Activated naive CD8-positive, alpha-beta T cell treated with anti-CD3 and anti-CD28 coated beads, Interleukin-2, amount 10 ng/mL, durations not matched to agents 7 days and 5 days (primary cell): ENCODE results near the gene TCEA3. TPM values are rescaled to one million over a fixed set of nuclear protein-coding genes. Genes with fewer than 3 reads are reported as not detected.

Experiments
- ATAC-seq: fragments of 150-1000 bp; cut with Tn5 transposase; one replicate; pipeline ENCODE4 v1.10.0; 2021; ENCODE audit warnings: low read depth, moderate library complexity
- POLR2A ChIA-PET: fragments of 350-600 bp; sonication (Branson Sonifier 250); formaldehyde crosslinking; loops from one replicate; lab custom pipeline; 2021; ENCODE audit warnings: antibody characterized with exemption; lab: Charles Lee
- DNase-seq: peaks from one replicate; pipeline ENCODE4 v3.0.0; 2021
- H3K27ac Mint-ChIP-seq: one replicate; pipeline ENCODE4 v1.8.0; 2022; ENCODE audit warnings: mild to moderate bottlenecking, mixed read lengths
- H3K27me3 Mint-ChIP-seq: one replicate; pipeline ENCODE4 v1.8.0; 2022; ENCODE audit warnings: mild to moderate bottlenecking, moderate library complexity, mixed read lengths
- H3K36me3 Mint-ChIP-seq: one replicate; pipeline ENCODE4 v1.8.0; 2021; ENCODE audit warnings: mild to moderate bottlenecking, mixed read lengths
- H3K4me1 Mint-ChIP-seq: one replicate; pipeline ENCODE4 v1.8.0; 2021; ENCODE audit warnings: mixed read lengths
- H3K4me3 Mint-ChIP-seq: one replicate; pipeline ENCODE4 v1.8.0; 2022; ENCODE audit warnings: mild to moderate bottlenecking, moderate library complexity, mixed read lengths
- H3K9me3 Mint-ChIP-seq: one replicate; pipeline ENCODE4 v1.8.0; 2021; ENCODE audit warnings: mixed read lengths
- total RNA-seq, 2 experiments: library from RNA; stranded (reverse); gene quantifications; one replicate each; pipeline ENCODE4 v1.2.3, GENCODE V29; 2021

TCEA3 gene
- total RNA-seq, 2 experiments from 2014 or later: 20.4 to 22.6 TPM

- peak overlapping the region; percentile 97 for H3K4me3 Mint-ChIP-seq
- H3K4me1 Mint-ChIP-seq: peaks cover 23% of the 10 kb centered on the region
- POLR2A ChIA-PET: interaction anchor here (6.2 kb wide), 1 partner anchor 25 kb away, joined by 97 read pairs; the partner anchor contains the start of gene HNRNPR
- H3K36me3 Mint-ChIP-seq: peaks cover 21% of the 10 kb centered on the region
- no peaks in the 10 kb centered on the region for H3K27me3 Mint-ChIP-seq
- peaks cover 3% of the 10 kb centered on the region for H3K9me3 Mint-ChIP-seq
- H3K27ac Mint-ChIP-seq: no peak overlapping the region
- DNase-seq (no peak), ATAC-seq (no peak)
These were observed 54.2 kb downstream of the TCEA3 start for GRCh38 chr1:23370330-23370708.

DNA sequence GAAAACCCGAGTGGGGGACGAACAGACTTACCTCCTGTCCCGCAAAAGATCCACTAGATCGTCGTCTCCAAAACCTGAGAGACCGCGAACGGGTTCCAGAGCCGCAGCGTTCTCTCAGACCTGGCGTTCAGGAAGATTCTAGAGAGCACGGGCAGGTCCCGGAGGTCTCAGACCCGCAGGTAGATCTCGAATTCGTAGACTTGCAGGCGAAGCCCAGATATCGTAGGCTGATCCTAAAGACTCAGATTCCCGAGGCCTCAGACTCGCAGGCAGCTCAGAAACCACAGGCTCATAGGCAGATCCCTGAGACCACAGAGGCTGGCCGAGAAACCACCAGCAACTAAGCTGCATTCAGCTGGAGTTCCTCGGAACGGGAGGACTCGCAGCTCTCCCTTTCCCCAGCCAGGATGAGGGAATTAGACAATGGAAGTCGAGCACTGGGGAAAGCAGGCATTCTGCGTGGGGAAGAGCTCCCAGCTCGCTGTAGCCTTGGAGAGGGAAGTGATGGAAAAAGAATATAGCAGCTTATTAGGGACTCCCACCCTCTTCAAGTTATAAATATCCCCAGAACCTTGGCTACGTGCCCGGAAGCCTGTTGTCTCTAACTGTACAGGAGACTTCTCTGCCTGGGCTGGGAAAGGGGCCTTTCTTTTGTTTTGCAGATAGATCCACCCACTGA, 55.1 kb downstream of the TCEA3 start, which contains the start of gene ZNF436:
ZNF436 (minus strand) TSS at position 502 of the 679 bp plus-strand sequence. CDS start 1,831 bp downstream, outside the sequence.
- ATAC-seq (no peak), DNase-seq (no peak)
- peaks cover 27% of the 10 kb centered on the region for H3K36me3 Mint-ChIP-seq
- H3K27me3 Mint-ChIP-seq: no peaks in the 10 kb centered on the region
- H3K4me1 Mint-ChIP-seq: peaks cover 23% of the 10 kb centered on the region
- peak within 1 kb of the TSS; percentile 97 for H3K4me3 Mint-ChIP-seq
- peaks cover 4% of the 10 kb centered on the region for H3K9me3 Mint-ChIP-seq
- POLR2A ChIA-PET: interaction anchor here (6.2 kb wide), 1 partner anchor 24 kb away, joined by 97 read pairs; the partner anchor contains the start of gene HNRNPR
- H3K27ac Mint-ChIP-seq: peak within 1 kb of the TSS; percentile 98

GRCh38 chr1:23368562-23369334, 55.8 kb downstream of the TCEA3 start:
- Mint-ChIP-seq H3K27ac (peak overlapping the region; percentile 98), H3K36me3 (peaks cover 32% of the 10 kb centered on the region), H3K4me3 (peak overlapping the region; percentile 97), H3K27me3 (no peaks in the 10 kb centered on the region), H3K9me3 (peaks cover 4% of the 10 kb centered on the region), H3K4me1 (peaks cover 23% of the 10 kb centered on the region)
- DNase-seq (peak; percentile 91), ATAC-seq (peak; percentile 78)
- POLR2A ChIA-PET: interaction anchor here (0.5 to 6.2 kb wide), 9 partner anchors 8 to 642 kb away, joined by 3 to 97 read pairs (median 3); partner anchors contain the start of genes HNRNPR and PNRC2

- POLR2A ChIA-PET: interaction anchor here (0.5 to 6.2 kb wide), 12 partner anchors 9 to 643 kb away, joined by 3 to 97 read pairs (median 3); partner anchors contain the start of genes HNRNPR and PNRC2
- peak; percentile 93 for DNase-seq
- H3K9me3 Mint-ChIP-seq: peaks cover 5% of the 10 kb centered on the region
- peak overlapping the region; percentile 98 for H3K27ac Mint-ChIP-seq
- H3K36me3 Mint-ChIP-seq: peaks cover 39% of the 10 kb centered on the region
- peaks cover 23% of the 10 kb centered on the region for H3K4me1 Mint-ChIP-seq
- H3K4me3 Mint-ChIP-seq: peak overlapping the region; percentile 97
- ATAC-seq: peak; percentile 92
- H3K27me3 Mint-ChIP-seq: no peaks in the 10 kb centered on the region
These were observed 56.6 kb downstream of the TCEA3 start for GRCh38 chr1:23367791-23368561.

DNA sequence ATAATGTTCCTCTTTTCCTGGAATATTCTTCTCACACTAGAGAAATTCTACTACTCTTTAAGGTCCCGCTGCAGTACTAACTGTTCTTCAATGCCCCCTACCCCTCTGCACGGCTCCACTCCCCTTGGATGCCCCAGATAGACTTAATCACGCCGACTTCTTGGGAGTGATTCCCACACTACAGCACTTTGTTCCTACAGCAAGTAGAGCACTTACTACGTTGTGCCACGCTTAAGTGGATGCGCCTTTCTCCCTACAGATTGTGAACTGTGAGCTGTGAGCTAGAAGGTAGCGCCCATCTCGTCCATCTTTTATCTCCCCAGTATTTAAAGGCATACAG, 57.1 kb downstream of the TCEA3 start:
- no peak for DNase-seq
- Mint-ChIP-seq H3K9me3 (peaks cover 10% of the 10 kb centered on the region), H3K36me3 (peaks cover 44% of the 10 kb centered on the region)

GRCh38 chr1:23366598-23366997, 58.0 kb downstream of the TCEA3 start:
- no peak overlapping the region for H3K27ac Mint-ChIP-seq
- H3K4me1 Mint-ChIP-seq: peaks cover 23% of the 10 kb centered on the region
- peaks cover 52% of the 10 kb centered on the region for H3K36me3 Mint-ChIP-seq
- no peak for ATAC-seq
- peak overlapping the region; percentile 2 for H3K4me3 Mint-ChIP-seq
- no peaks in the 10 kb centered on the region for H3K27me3 Mint-ChIP-seq
- POLR2A ChIA-PET: interaction anchor here (6.2 kb wide), 1 partner anchor 21 kb away, joined by 97 read pairs; the partner anchor contains the start of gene HNRNPR
- no peak for DNase-seq
- peaks cover 16% of the 10 kb centered on the region for H3K9me3 Mint-ChIP-seq

More for the DNA sequence above, 57.1 kb downstream of the TCEA3 start:
- Mint-ChIP-seq H3K4me1 (peaks cover 23% of the 10 kb centered on the region), H3K27me3 (no peaks in the 10 kb centered on the region), H3K27ac (peak overlapping the region; percentile 98), H3K4me3 (peak overlapping the region; percentile 97)
- POLR2A ChIA-PET: interaction anchor here (0.6 to 6.2 kb wide), 7 partner anchors 10 to 367 kb away, joined by 3 to 97 read pairs (median 3); partner anchors contain the start of gene HNRNPR
- ATAC-seq: no peak

DNA sequence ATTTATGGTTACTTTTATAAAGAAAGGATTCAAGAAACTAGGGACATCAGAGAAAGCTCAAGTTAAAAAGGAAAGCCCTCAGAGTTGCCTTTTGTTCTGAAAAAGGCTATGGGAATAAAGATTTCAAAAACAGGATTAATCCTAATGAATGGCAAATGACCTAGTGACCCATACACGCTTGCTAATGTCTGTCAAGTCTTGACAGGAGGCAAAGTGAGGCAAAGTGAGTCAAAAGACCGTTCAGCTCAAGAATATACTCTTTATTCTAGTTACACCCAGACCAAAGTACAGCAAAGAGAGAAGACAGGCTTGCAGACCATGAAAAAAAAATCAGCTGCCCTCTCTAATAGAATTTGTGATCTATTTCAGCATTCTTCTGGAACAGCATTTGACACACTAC, 58.4 kb downstream of the TCEA3 start:
- no peak overlapping the region for H3K4me3 Mint-ChIP-seq
- ATAC-seq: no peak

GRCh38 chr1:23362218-23362713, 62.3 kb downstream of the TCEA3 start:
- Mint-ChIP-seq H3K27ac (no peak overlapping the region), H3K36me3 (peaks cover 80% of the 10 kb centered on the region), H3K27me3 (no peaks in the 10 kb centered on the region), H3K9me3 (peaks cover 46% of the 10 kb centered on the region), H3K4me3 (no peak overlapping the region), H3K4me1 (peaks cover 9% of the 10 kb centered on the region)
- POLR2A ChIA-PET: interaction anchor here (1.0 to 1.7 kb wide), 2 partner anchors 11 to 18 kb away, joined by 4 to 10 read pairs; partner anchors contain the start of gene HNRNPR
- DNase-seq (no peak), ATAC-seq (no peak)

More for the DNA sequence above, 58.4 kb downstream of the TCEA3 start:
- peaks cover 23% of the 10 kb centered on the region for H3K4me1 Mint-ChIP-seq
- POLR2A ChIA-PET: interaction anchor here (0.6 to 6.2 kb wide), 2 partner anchors 21 to 25 kb away, joined by 3 to 97 read pairs; partner anchors contain the start of gene HNRNPR
- H3K27me3 Mint-ChIP-seq: no peaks in the 10 kb centered on the region
- no peak overlapping the region for H3K27ac Mint-ChIP-seq
- peaks cover 56% of the 10 kb centered on the region for H3K36me3 Mint-ChIP-seq
- H3K9me3 Mint-ChIP-seq: peaks cover 20% of the 10 kb centered on the region
- no peak for DNase-seq

- DNase-seq: no peak
- ATAC-seq: no peak
- H3K36me3 Mint-ChIP-seq: peaks cover 61% of the 10 kb centered on the region
- POLR2A ChIA-PET: no interaction called here
- H3K9me3 Mint-ChIP-seq: peaks cover 56% of the 10 kb centered on the region
- H3K27ac Mint-ChIP-seq: no peak overlapping the region
- no peak overlapping the region for H3K4me3 Mint-ChIP-seq
- no peaks in the 10 kb centered on the region for H3K27me3 Mint-ChIP-seq
- peaks cover 5% of the 10 kb centered on the region for H3K4me1 Mint-ChIP-seq
These were observed 66.2 kb downstream of the TCEA3 start for GRCh38 chr1:23358310-23358875.

DNA sequence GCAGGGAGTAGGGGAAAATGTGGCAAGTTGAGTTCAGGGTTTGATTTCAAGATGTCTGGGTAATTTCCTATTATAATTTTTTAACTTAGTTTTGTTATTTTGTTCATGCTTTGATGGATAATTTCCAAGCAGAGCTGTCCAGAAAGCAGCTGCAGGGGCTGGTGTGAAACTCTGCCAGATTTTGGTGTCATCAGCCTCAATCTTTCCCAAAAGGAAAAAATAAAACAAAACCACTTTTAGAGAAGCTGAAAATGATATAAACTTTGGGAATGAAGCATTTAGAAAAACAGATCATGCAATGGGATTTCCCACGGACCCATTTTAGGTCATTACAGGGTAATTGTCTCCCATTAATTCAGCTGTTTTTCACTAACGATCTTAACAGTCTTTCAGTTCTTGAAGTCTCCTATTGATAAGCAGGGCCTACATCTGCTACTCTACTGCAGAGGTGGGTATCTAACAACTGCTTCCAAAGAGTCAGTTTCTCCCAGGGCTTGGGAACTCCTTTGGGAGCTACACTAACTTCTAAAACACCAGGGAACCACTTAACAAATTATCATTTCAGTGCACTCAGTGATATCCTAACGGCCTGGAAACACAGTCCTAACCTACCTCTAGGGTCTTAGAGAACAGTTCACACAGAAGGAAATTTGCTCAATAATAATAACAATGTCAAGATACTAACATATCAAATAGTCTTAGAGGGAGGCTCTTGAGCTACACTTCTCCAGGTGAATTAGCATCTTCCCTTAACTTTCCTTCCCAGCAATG, 67.2 kb downstream of the TCEA3 start:
- Mint-ChIP-seq H3K9me3 (peaks cover 51% of the 10 kb centered on the region), H3K4me3 (no peak overlapping the region), H3K36me3 (peaks cover 52% of the 10 kb centered on the region), H3K4me1 (peaks cover 5% of the 10 kb centered on the region), H3K27ac (no peak overlapping the region), H3K27me3 (no peaks in the 10 kb centered on the region)
- ATAC-seq (no peak), DNase-seq (no peak)
- POLR2A ChIA-PET: no interaction called here

GRCh38 chr1:23356471-23357137, 67.9 kb downstream of the TCEA3 start:
- Mint-ChIP-seq H3K36me3 (peaks cover 45% of the 10 kb centered on the region), H3K27me3 (no peaks in the 10 kb centered on the region), H3K9me3 (peaks cover 45% of the 10 kb centered on the region), H3K27ac (no peak overlapping the region), H3K4me1 (peaks cover 5% of the 10 kb centered on the region), H3K4me3 (no peak overlapping the region)
- DNase-seq: no peak
- ATAC-seq: no peak
- POLR2A ChIA-PET: interaction anchor here (0.6 kb wide), 1 partner anchor 18 kb away, joined by 3 read pairs; no protein-coding TSS in a partner anchor
